HFFc6 (cell line): ENCODE results near the gene JCAD. TPM values are rescaled to one million over a fixed set of nuclear protein-coding genes. Genes with fewer than 3 reads are reported as not detected.

ENCODE experiments used
- DNase-seq: peaks from one replicate; pipeline ENCODE4 v3.0.0-alpha.2; 2018
- H3K27ac Mint-ChIP-seq: 2 replicates; pipeline ENCODE4 v1.8.0; 2020; ENCODE audit warnings: mild to moderate bottlenecking, mixed read lengths
- H3K27me3 Mint-ChIP-seq: 2 replicates; pipeline ENCODE4 v1.8.0; 2021; ENCODE audit warnings: mild to moderate bottlenecking, moderate library complexity, mixed read lengths; ENCODE audit not compliant: insufficient read depth
- H3K36me3 Mint-ChIP-seq: 2 replicates; pipeline ENCODE4 v1.8.0; 2021; ENCODE audit warnings: low read depth, mixed read lengths
- H3K4me1 Mint-ChIP-seq: 2 replicates; pipeline ENCODE4 v1.8.0; 2020; ENCODE audit warnings: low read depth, mixed read lengths
- H3K4me3 Mint-ChIP-seq: 2 replicates; pipeline ENCODE4 v1.8.0; 2020; ENCODE audit warnings: mild to moderate bottlenecking, moderate library complexity, mixed read lengths
- H3K9me3 Mint-ChIP-seq: 2 replicates; pipeline ENCODE4 v1.8.0; 2020; ENCODE audit warnings: mild to moderate bottlenecking, mixed read lengths
- CTCF ChIP-seq: fragments of 200-600 bp; sonication (generic); IDR thresholded peaks from 2 replicates; pipeline ENCODE4 v1.5.0; 2021; ENCODE audit warnings: antibody characterized with exemption, mild to moderate bottlenecking
- total RNA-seq, 6 experiments: library from RNA; stranded (reverse); fragmentation: NEBNext Ultra II Directional; extraction: Animal tissue kit (Norgen Biotek cat#: 25700); gene quantifications; 2 replicates in 1 of 6; 3 replicates in 5 of 6; pipeline ENCODE4 v1.2.3, GENCODE V29; 2021

JCAD gene
- total RNA-seq, 6 experiments from 2014 or later = 27.7 to 54.4 (median 46.6) TPM

- Mint-ChIP-seq H3K4me1 (peaks cover 16% of the 10 kb centered on the region), H3K27me3 (peaks cover 7% of the 10 kb centered on the region), H3K4me3 (peak overlapping the region; percentile 68), H3K9me3 (peaks cover 3% of the 10 kb centered on the region; the same call in 1 of the 2 replicates), H3K36me3 (peaks cover 5% of the 10 kb centered on the region; the same call in 1 of the 2 replicates), H3K27ac (peak overlapping the region; percentile 84)
- TF ChIP-seq CTCF = no peak
- DNase-seq = peak; percentile 52
Measured at GRCh38 chr10:30092151-30092790, 32.9 kb upstream of the JCAD start.

- Mint-ChIP-seq H3K27ac (no peak overlapping the region), H3K4me1 (peaks cover 16% of the 10 kb centered on the region), H3K27me3 (peaks cover 7% of the 10 kb centered on the region), H3K36me3 (peaks cover 5% of the 10 kb centered on the region; the same call in 1 of the 2 replicates), H3K9me3 (peaks cover 3% of the 10 kb centered on the region; the same call in 1 of the 2 replicates), H3K4me3 (no peak overlapping the region)
- no peak for TF ChIP-seq CTCF
- no peak for DNase-seq
Measured at GRCh38 chr10:30091136-30091535, 31.8 kb upstream of the JCAD start.

- peaks cover 4% of the 10 kb centered on the region; the same call in 1 of the 2 replicates for H3K27me3 Mint-ChIP-seq
- H3K36me3 Mint-ChIP-seq = peaks cover 5% of the 10 kb centered on the region; the same call in 1 of the 2 replicates
- H3K4me1 Mint-ChIP-seq = peaks cover 12% of the 10 kb centered on the region
- peaks cover 3% of the 10 kb centered on the region; the same call in 1 of the 2 replicates for H3K9me3 Mint-ChIP-seq
- no peak for DNase-seq
- TF ChIP-seq CTCF = no peak
- H3K27ac Mint-ChIP-seq = no peak overlapping the region
- H3K4me3 Mint-ChIP-seq = no peak overlapping the region
Measured at GRCh38 chr10:30088178-30088577, 28.8 kb upstream of the JCAD start.

- peaks cover 5% of the 10 kb centered on the region; the same call in 1 of the 2 replicates for H3K36me3 Mint-ChIP-seq
- no peak for TF ChIP-seq CTCF
- DNase-seq = no peak
- H3K9me3 Mint-ChIP-seq = peaks cover 3% of the 10 kb centered on the region; the same call in 1 of the 2 replicates
- H3K27me3 Mint-ChIP-seq = peaks cover 4% of the 10 kb centered on the region; the same call in 1 of the 2 replicates
- H3K4me3 Mint-ChIP-seq = no peak overlapping the region
- no peak overlapping the region for H3K27ac Mint-ChIP-seq
- peaks cover 15% of the 10 kb centered on the region for H3K4me1 Mint-ChIP-seq
Measured at GRCh38 chr10:30083934-30084333, 24.5 kb upstream of the JCAD start.

GRCh38 chr10:30081182-30081581, 21.8 kb upstream of the JCAD start:
- H3K27ac Mint-ChIP-seq = no peak overlapping the region
- H3K9me3 Mint-ChIP-seq = no peaks in the 10 kb centered on the region
- peaks cover 15% of the 10 kb centered on the region for H3K4me1 Mint-ChIP-seq
- no peak for DNase-seq
- H3K36me3 Mint-ChIP-seq = no peaks in the 10 kb centered on the region
- TF ChIP-seq CTCF = no peak
- peaks cover 4% of the 10 kb centered on the region; the same call in 1 of the 2 replicates for H3K27me3 Mint-ChIP-seq
- no peak overlapping the region for H3K4me3 Mint-ChIP-seq
